ENCODE results near the gene TRAF7.
"Not testable (repeated sequence)": the region's sequence is repeated elsewhere in the genome, so short reads cannot be mapped to it uniquely, and the experiment has no call there.

DNA sequence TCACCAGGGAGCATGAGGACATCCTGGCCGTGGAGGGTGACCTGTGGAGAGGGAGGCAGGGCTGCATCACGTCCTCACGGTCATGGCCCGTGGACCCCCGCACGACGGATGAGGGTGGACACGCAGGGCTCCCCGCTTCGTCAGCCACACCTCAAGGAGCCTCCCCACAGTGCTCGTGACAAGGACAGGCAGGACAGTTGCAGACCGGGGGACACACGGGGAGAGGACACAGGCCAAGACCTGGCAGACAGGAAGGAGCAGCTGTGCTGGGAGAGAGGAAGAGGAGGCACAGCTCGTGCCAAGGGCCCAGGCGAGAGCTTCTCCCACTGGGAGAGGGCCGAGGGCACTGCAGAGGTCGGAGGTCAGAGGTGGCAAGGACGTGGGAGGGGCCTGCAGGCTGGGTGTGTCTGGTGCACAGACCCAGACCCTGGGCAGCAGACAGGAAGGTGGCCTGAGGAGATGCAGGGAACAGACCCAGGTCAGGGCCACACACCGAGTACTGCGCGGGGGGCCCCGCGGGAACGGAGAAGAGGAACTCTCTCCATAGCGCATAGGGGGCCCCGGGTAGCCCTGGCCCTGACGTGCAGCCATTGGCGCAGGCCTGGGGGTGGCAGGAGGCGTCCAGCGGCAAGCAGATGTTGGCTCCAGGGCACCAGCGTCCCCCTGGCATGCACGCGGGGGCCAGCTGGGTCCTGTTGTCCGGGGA, 40.5 kb upstream of the TRAF7 start:
- not testable (repeated sequence) for TF ChIP-seq EP300 (conservative IDR thresholded peaks at IDR 0.05; ENCODE audit: poor library complexity, severe bottlenecking); EZH2 (IDR thresholded peaks at IDR 0.05; ENCODE audit: borderline replicate concordance, insufficient read depth, low read length, poor library complexity, severe bottlenecking); RAD21 (conservative IDR thresholded peaks at IDR 0.05); SMC3 (conservative IDR thresholded peaks at IDR 0.05; ENCODE audit: poor library complexity); POLR2AphosphoS5 (IDR thresholded peaks at IDR 0.05); MXI1 (conservative IDR thresholded peaks at IDR 0.05; ENCODE audit: poor library complexity, severe bottlenecking); TAF1 (IDR thresholded peaks at IDR 0.05; ENCODE audit: low read depth)
- TF ChIP-seq, protein P1, sequence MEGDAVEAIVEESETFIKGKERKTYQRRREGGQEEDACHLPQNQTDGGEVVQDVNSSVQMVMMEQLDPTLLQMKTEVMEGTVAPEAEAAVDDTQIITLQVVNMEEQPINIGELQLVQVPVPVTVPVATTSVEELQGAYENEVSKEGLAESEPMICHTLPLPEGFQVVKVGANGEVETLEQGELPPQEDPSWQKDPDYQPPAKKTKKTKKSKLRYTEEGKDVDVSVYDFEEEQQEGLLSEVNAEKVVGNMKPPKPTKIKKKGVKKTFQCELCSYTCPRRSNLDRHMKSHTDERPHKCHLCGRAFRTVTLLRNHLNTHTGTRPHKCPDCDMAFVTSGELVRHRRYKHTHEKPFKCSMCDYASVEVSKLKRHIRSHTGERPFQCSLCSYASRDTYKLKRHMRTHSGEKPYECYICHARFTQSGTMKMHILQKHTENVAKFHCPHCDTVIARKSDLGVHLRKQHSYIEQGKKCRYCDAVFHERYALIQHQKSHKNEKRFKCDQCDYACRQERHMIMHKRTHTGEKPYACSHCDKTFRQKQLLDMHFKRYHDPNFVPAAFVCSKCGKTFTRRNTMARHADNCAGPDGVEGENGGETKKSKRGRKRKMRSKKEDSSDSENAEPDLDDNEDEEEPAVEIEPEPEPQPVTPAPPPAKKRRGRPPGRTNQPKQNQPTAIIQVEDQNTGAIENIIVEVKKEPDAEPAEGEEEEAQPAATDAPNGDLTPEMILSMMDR (IDR thresholded peaks at IDR 0.05; ENCODE audit: poor library complexity, severe bottlenecking), result not testable (repeated sequence)
- TF ChIP-seq, protein P2, sequence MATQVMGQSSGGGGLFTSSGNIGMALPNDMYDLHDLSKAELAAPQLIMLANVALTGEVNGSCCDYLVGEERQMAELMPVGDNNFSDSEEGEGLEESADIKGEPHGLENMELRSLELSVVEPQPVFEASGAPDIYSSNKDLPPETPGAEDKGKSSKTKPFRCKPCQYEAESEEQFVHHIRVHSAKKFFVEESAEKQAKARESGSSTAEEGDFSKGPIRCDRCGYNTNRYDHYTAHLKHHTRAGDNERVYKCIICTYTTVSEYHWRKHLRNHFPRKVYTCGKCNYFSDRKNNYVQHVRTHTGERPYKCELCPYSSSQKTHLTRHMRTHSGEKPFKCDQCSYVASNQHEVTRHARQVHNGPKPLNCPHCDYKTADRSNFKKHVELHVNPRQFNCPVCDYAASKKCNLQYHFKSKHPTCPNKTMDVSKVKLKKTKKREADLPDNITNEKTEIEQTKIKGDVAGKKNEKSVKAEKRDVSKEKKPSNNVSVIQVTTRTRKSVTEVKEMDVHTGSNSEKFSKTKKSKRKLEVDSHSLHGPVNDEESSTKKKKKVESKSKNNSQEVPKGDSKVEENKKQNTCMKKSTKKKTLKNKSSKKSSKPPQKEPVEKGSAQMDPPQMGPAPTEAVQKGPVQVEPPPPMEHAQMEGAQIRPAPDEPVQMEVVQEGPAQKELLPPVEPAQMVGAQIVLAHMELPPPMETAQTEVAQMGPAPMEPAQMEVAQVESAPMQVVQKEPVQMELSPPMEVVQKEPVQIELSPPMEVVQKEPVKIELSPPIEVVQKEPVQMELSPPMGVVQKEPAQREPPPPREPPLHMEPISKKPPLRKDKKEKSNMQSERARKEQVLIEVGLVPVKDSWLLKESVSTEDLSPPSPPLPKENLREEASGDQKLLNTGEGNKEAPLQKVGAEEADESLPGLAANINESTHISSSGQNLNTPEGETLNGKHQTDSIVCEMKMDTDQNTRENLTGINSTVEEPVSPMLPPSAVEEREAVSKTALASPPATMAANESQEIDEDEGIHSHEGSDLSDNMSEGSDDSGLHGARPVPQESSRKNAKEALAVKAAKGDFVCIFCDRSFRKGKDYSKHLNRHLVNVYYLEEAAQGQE (IDR thresholded peaks at IDR 0.05; ENCODE audit: borderline replicate concordance), result not testable (repeated sequence)
